Osteoblast (primary cell): ENCODE data around the gene CMYA5. TPM values are rescaled to one million over a fixed set of nuclear protein-coding genes. Genes with fewer than 3 reads are reported as not detected.

ENCODE experiments used
- DNase-seq: peaks from one replicate; pipeline ENCODE4 v3.0.0; 2011; ENCODE audit warnings: low spot score, mixed read lengths; ENCODE audit not compliant: insufficient read length; ENCODE audit errors: missing footprints
- H2AFZ ChIP-seq: 2 replicates; pipeline ENCODE4 v1.6.0; 2011; ENCODE audit warnings: mild to moderate bottlenecking, low read length
- H3K27ac ChIP-seq: 2 replicates; pipeline ENCODE4 v1.5.1; 2011; ENCODE audit warnings: mild to moderate bottlenecking, low read depth, low read length, moderate library complexity
- H3K27me3 ChIP-seq: 2 replicates; pipeline ENCODE4 v1.6.0; 2012; ENCODE audit warnings: mild to moderate bottlenecking, control low read depth, inconsistent platforms, low read length, moderate library complexity; ENCODE audit not compliant: insufficient read depth
- H3K36me3 ChIP-seq: 2 replicates; pipeline ENCODE4 v1.5.1; 2011; ENCODE audit warnings: mild to moderate bottlenecking, low read length, control low read depth, moderate library complexity; ENCODE audit not compliant: insufficient read depth
- H3K4me1 ChIP-seq: 2 replicates; pipeline ENCODE4 v1.5.1; 2011; ENCODE audit warnings: mild to moderate bottlenecking, low read length, control low read depth, moderate library complexity; ENCODE audit not compliant: insufficient read depth
- H3K4me2 ChIP-seq: 2 replicates; pipeline ENCODE4 v1.6.0; 2011; ENCODE audit warnings: mild to moderate bottlenecking, low read length; ENCODE audit not compliant: insufficient read depth
- H3K4me3 ChIP-seq: fragments of 200-600 bp; sonication (generic); 3 replicates; pipeline ENCODE4 v1.5.1; 2012; ENCODE audit warnings: mild to moderate bottlenecking, low read length, inconsistent platforms; ENCODE audit not compliant: insufficient read depth
- H3K79me2 ChIP-seq: 2 replicates; pipeline ENCODE4 v1.6.0; 2012; ENCODE audit warnings: mild to moderate bottlenecking, low read length, control low read depth, inconsistent platforms; ENCODE audit not compliant: insufficient read depth
- H3K9me3 ChIP-seq: 2 replicates; pipeline ENCODE4 v1.5.1; 2011; ENCODE audit warnings: low read depth, low read length, control low read depth
- H4K20me1 ChIP-seq: 2 replicates; pipeline ENCODE4 v1.6.0; 2012; ENCODE audit warnings: mild to moderate bottlenecking, low read length, control low read depth; ENCODE audit not compliant: insufficient read depth
- CTCF ChIP-seq: IDR thresholded peaks from 2 replicates; pipeline ENCODE4 v1.5.1; 2011; ENCODE audit warnings: mild to moderate bottlenecking, low read depth, low read length, moderate library complexity; ENCODE audit errors: extremely low read depth
- total RNA-seq: library from RNA; depleted of rRNA; stranded (reverse); fragments of >200 nt; gene quantifications from 2 replicates; pipeline ENCODE4 v1.2.3, GENCODE V29; 2012

Gene CMYA5
- total RNA-seq, 1 donor: 2.2 TPM

GRCh38 chr5:79837761-79838551, 148.3 kb downstream of the CMYA5 start:
- Histone ChIP-seq H3K27me3 (no peaks in the 10 kb centered on the region), H3K79me2 (no peaks in the 10 kb centered on the region), H3K4me1 (peaks cover 5% of the 10 kb centered on the region), H2AFZ (no peak overlapping the region), H3K9me3 (no peaks in the 10 kb centered on the region), H4K20me1 (no peaks in the 10 kb centered on the region), H3K4me3 (no peak overlapping the region), H3K27ac (no peak overlapping the region), H3K4me2 (no peak overlapping the region), H3K36me3 (no peaks in the 10 kb centered on the region)
- no peak for TF ChIP-seq CTCF
- DNase-seq: no peak

DNA sequence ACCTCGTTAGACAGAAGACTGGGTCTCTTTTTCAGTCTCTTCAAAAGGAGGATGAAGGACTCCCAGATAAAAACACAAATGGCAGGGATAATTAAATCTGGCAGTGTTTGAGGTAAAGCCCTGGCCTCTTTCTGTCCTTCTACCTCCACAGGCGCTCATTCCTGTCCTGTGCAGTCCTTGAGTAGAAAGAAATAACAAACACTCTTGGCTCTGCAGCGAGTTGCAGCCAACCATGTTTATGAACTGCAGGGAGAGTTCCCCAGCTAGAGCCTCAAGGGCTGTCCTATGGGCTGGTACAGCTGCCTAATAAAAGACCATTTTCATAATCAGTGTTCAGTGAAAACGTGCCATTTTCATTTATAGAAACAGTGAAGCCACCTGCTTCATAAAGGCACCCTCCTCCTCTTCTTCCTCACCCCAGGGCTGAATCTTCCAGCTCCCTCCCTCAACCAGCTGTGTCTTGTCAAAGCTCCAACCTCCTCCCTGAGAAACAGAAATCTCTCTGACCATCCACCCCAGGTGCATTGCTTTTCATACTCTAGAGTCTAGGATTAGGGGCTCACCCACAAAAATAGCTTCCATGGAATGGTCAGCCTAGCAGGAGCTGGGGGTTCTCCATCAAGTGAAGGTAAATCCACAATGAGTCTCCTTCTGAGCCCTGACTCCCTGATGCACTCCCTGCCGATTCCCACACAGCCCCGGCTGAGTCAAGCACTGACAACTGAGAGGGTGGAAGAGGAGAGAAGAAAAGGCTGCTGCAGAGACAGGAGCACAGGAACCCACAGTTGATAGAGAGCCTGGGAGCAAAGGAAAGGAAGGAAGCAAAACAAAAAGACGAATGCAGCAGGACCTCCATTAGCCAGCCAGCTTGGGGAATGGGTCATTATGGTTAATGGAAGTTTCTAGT, 150.7 kb downstream of the CMYA5 start:
- DNase-seq: no peak
- Histone ChIP-seq H3K27ac (no peak overlapping the region), H3K4me2 (peak overlapping the region; percentile 8)

GRCh38 chr5:79841172-79841571, 151.5 kb downstream of the CMYA5 start:
- Histone ChIP-seq H3K9me3 (no peaks in the 10 kb centered on the region), H3K4me2 (no peak overlapping the region), H3K79me2 (no peaks in the 10 kb centered on the region), H3K36me3 (no peaks in the 10 kb centered on the region), H4K20me1 (peaks cover 3% of the 10 kb centered on the region), H3K4me1 (peaks cover 24% of the 10 kb centered on the region), H3K4me3 (no peak overlapping the region), H3K27ac (no peak overlapping the region), H3K27me3 (no peaks in the 10 kb centered on the region), H2AFZ (no peak overlapping the region)
- no peak for DNase-seq
- no peak for TF ChIP-seq CTCF

More for the DNA sequence above, 150.7 kb downstream of the CMYA5 start:
- no peaks in the 10 kb centered on the region for H3K9me3 ChIP-seq
- peak overlapping the region; percentile 64 for H2AFZ ChIP-seq
- no peak for TF ChIP-seq CTCF
- H3K79me2 ChIP-seq: no peaks in the 10 kb centered on the region
- H3K36me3 ChIP-seq: no peaks in the 10 kb centered on the region
- H3K4me3 ChIP-seq: no peak overlapping the region
- peaks cover 15% of the 10 kb centered on the region for H3K4me1 ChIP-seq
- H4K20me1 ChIP-seq: peaks cover under 1% of the 10 kb centered on the region
- H3K27me3 ChIP-seq: no peaks in the 10 kb centered on the region
